ENCODE measurements around the gene TM2D3.

The TM2D3 gene

DNA sequence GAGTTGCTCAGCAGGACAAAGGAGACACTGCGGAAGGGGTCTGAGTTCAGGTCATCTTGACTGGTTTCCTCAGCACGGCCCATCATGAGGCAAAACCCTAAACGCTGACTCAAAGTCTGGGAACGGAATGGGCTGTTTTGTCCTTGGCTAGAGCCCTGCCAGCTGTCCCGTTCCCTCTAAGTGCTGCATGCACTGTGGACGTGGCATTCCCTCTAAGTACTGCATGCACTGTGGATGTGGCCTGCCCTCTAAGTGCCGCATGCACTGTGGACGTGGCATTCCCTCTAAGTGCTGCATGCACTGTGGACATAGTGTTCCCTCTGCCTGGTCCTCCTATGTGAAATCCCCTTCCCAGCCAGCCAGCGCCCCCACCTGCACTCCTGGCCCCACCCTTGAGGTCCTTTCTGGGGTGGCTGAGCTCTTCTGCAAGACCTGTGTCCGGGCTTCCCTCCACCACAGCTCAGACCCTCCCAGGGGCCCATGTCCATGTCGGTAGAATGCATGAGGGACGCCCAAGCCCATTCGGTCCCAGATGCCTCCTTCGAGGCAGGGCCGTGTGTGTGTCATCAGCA, 36.7 kb downstream of the TM2D3 start:
- no peak overlapping the region for H2AFZ ChIP-seq (ENCODE audit: low read depth, low read length)
- DNase-seq (no peak), ATAC-seq (ENCODE audit: insufficient read depth, low read depth) (no peak)
- H3K27ac ChIP-seq (ENCODE audit: low read length), result no peak overlapping the region
- H3K36me3 ChIP-seq (ENCODE audit: insufficient read depth, low read length), result no peaks in the 10 kb centered on the region
- no peak overlapping the region for H3K9ac ChIP-seq (ENCODE audit: low read depth, low read length)
- no peaks in the 10 kb centered on the region for H3K27me3 ChIP-seq (ENCODE audit: insufficient read depth, low read length, poor library complexity)
- TF ChIP-seq, protein P1, sequence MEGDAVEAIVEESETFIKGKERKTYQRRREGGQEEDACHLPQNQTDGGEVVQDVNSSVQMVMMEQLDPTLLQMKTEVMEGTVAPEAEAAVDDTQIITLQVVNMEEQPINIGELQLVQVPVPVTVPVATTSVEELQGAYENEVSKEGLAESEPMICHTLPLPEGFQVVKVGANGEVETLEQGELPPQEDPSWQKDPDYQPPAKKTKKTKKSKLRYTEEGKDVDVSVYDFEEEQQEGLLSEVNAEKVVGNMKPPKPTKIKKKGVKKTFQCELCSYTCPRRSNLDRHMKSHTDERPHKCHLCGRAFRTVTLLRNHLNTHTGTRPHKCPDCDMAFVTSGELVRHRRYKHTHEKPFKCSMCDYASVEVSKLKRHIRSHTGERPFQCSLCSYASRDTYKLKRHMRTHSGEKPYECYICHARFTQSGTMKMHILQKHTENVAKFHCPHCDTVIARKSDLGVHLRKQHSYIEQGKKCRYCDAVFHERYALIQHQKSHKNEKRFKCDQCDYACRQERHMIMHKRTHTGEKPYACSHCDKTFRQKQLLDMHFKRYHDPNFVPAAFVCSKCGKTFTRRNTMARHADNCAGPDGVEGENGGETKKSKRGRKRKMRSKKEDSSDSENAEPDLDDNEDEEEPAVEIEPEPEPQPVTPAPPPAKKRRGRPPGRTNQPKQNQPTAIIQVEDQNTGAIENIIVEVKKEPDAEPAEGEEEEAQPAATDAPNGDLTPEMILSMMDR (IDR thresholded peaks at IDR 0.05; ENCODE audit: borderline replicate concordance, extremely low read depth, low read length, poor library complexity, severe bottlenecking), result no peak
- no peak for TF ChIP-seq EZH2 (IDR thresholded peaks at IDR 0.05; ENCODE audit: borderline replicate concordance, low read depth, low read length, severe bottlenecking)
- H3K79me2 ChIP-seq (ENCODE audit: insufficient read depth, low read length), result no peaks in the 10 kb centered on the region
- no peaks in the 10 kb centered on the region for H3K9me3 ChIP-seq (ENCODE audit: insufficient read depth, low read length, severe bottlenecking)
- H3K4me2 ChIP-seq (ENCODE audit: insufficient read depth, low read length), result no peak overlapping the region
- H4K20me1 ChIP-seq (ENCODE audit: insufficient read depth, low read length), result no peaks in the 10 kb centered on the region
- no peak overlapping the region for H3K4me3 ChIP-seq (ENCODE audit: low read depth in 1 of 2, low read length in 2 of 2)
- no peaks in the 10 kb centered on the region for H3K4me1 ChIP-seq (ENCODE audit: insufficient read depth, low read length)

DNA sequence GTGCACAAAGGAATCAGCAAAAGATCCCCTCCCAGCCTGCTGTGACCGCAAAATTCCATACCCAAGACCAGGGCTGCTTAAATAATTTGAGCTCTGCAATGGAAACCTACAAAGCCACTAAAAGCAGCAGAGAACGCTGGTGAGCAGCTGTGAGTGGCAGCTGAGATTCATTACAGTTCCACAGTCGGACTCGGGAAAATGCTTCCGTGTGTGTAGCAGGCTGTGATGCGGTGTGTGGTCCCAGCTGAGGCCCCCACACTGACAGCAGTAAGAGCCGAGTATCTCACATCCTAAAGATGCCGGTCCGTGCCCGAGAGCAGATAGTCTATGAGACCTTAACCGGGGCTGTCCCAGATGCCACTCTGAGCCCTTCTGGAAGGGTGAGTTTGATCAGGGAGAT, 37.4 kb downstream of the TM2D3 start:
- H2AFZ ChIP-seq (ENCODE audit: low read depth, low read length), result no peak overlapping the region
- no peak for DNase-seq
- ATAC-seq (ENCODE audit: insufficient read depth, low read depth), result no peak
- H3K9ac ChIP-seq (ENCODE audit: low read depth, low read length), result no peak overlapping the region
- H4K20me1 ChIP-seq (ENCODE audit: insufficient read depth, low read length), result no peaks in the 10 kb centered on the region
- no peaks in the 10 kb centered on the region for H3K9me3 ChIP-seq (ENCODE audit: insufficient read depth, low read length, severe bottlenecking)
- no peaks in the 10 kb centered on the region for H3K27me3 ChIP-seq (ENCODE audit: insufficient read depth, low read length, poor library complexity)
- H3K27ac ChIP-seq (ENCODE audit: low read length), result no peak overlapping the region
- TF ChIP-seq EZH2 (IDR thresholded peaks at IDR 0.05; ENCODE audit: borderline replicate concordance, low read depth, low read length, severe bottlenecking), result no peak
- TF ChIP-seq, protein P1 (IDR thresholded peaks at IDR 0.05; ENCODE audit: borderline replicate concordance, extremely low read depth, low read length, poor library complexity, severe bottlenecking), result no peak
- no peaks in the 10 kb centered on the region for H3K36me3 ChIP-seq (ENCODE audit: insufficient read depth, low read length)
- H3K79me2 ChIP-seq (ENCODE audit: insufficient read depth, low read length), result no peaks in the 10 kb centered on the region
- H3K4me1 ChIP-seq (ENCODE audit: insufficient read depth, low read length), result no peaks in the 10 kb centered on the region
- no peak overlapping the region for H3K4me2 ChIP-seq (ENCODE audit: insufficient read depth, low read length)
- H3K4me3 ChIP-seq (ENCODE audit: low read depth in 1 of 2, low read length in 2 of 2), result no peak overlapping the region

DNA sequence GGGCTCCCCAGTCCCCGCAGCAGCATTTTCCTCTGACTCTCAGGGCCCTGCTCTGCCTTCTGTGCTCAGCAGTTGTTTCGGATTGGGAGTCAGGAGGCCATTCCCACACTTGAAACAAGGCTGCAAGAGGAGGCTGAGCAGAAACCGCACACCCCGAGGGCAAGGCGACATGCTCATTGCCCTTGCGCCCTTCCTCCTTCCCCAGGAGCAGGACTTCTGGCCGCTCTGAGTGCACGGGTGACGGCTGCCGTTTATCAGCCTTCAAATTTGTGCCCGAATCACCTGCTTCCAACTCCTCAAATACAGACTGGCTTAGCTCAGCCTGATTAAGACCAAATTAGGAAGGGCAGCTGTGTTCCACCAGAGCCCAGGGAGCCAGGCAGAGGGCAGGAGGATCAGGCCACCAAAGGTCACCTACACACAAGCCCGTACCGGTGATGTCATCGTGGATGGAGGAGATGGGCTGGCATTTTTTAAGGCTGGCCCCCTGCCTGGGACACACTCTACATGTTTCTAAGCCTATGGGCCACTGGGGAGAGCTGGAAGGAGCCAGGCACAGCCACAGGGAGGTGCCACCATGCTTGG, 38.1 kb downstream of the TM2D3 start:
- Histone ChIP-seq H3K27ac (ENCODE audit: low read length) (no peak overlapping the region), H3K36me3 (ENCODE audit: insufficient read depth, low read length) (no peaks in the 10 kb centered on the region), H2AFZ (ENCODE audit: low read depth, low read length) (no peak overlapping the region), H3K4me1 (ENCODE audit: insufficient read depth, low read length) (no peaks in the 10 kb centered on the region), H3K4me3 (ENCODE audit: low read depth in 1 of 2, low read length in 2 of 2) (no peak overlapping the region), H3K9ac (ENCODE audit: low read depth, low read length) (no peak overlapping the region), H4K20me1 (ENCODE audit: insufficient read depth, low read length) (no peaks in the 10 kb centered on the region), H3K79me2 (ENCODE audit: insufficient read depth, low read length) (no peaks in the 10 kb centered on the region), H3K4me2 (ENCODE audit: insufficient read depth, low read length) (no peak overlapping the region), H3K9me3 (ENCODE audit: insufficient read depth, low read length, severe bottlenecking) (no peaks in the 10 kb centered on the region), H3K27me3 (ENCODE audit: insufficient read depth, low read length, poor library complexity) (no peaks in the 10 kb centered on the region)
- DNase-seq (no peak), ATAC-seq (ENCODE audit: insufficient read depth, low read depth) (no peak)
- TF ChIP-seq, protein P1 (IDR thresholded peaks at IDR 0.05; ENCODE audit: borderline replicate concordance, extremely low read depth, low read length, poor library complexity, severe bottlenecking), result no peak
- TF ChIP-seq EZH2 (IDR thresholded peaks at IDR 0.05; ENCODE audit: borderline replicate concordance, low read depth, low read length, severe bottlenecking), result no peak

Data from DND-41 (cell line).